Chondrocyte (in vitro differentiated cells): ENCODE data around the gene NUPR1. TPM values are rescaled to one million over a fixed set of nuclear protein-coding genes. Genes with fewer than 3 reads are reported as not detected.
A peak's percentile ranks its signal among the peaks of the same experiment; 100 is the strongest.

ENCODE experiments used
- DNase-seq: peaks from one replicate; pipeline ENCODE4 v3.0.0; 2021; ENCODE audit warnings: mixed read lengths, low spot score
- H3K27ac Mint-ChIP-seq: one replicate; pipeline ENCODE4 v1.8.0; 2021; ENCODE audit warnings: mild to moderate bottlenecking, moderate library complexity, mixed read lengths; ENCODE audit not compliant: unreplicated experiment
- H3K27me3 Mint-ChIP-seq: 2 replicates; pipeline ENCODE4 v1.8.0; 2021; ENCODE audit warnings: low read depth, mixed read lengths
- H3K36me3 Mint-ChIP-seq: 2 replicates; pipeline ENCODE4 v1.8.0; 2021; ENCODE audit warnings: low read depth, mixed read lengths
- H3K4me1 Mint-ChIP-seq: 2 replicates; pipeline ENCODE4 v1.8.0; 2021; ENCODE audit warnings: low read depth, mild to moderate bottlenecking, mixed read lengths
- H3K4me3 Mint-ChIP-seq: one replicate; pipeline ENCODE4 v1.8.0; 2021; ENCODE audit warnings: mild to moderate bottlenecking, moderate library complexity, mixed read lengths; ENCODE audit not compliant: unreplicated experiment
- H3K9me3 Mint-ChIP-seq: 2 replicates; pipeline ENCODE4 v1.8.0; 2021; ENCODE audit warnings: low read depth, mixed read lengths
- CTCF ChIP-seq: fragments of 200-600 bp; sonication (generic); IDR thresholded peaks from 2 replicates; pipeline ENCODE4 v1.5.0; 2021; ENCODE audit warnings: antibody characterized with exemption, mild to moderate bottlenecking, moderate library complexity
- total RNA-seq: library from RNA; stranded (reverse); gene quantifications from 3 replicates; pipeline ENCODE4 v1.2.1, GENCODE V29; 2021

The NUPR1 gene
- total RNA-seq, 1 donor from 2014 or later, result 289 TPM

GRCh38 chr16:28522792-28523191, 16.0 kb downstream of the NUPR1 start:
- Mint-ChIP-seq H3K27ac (no peak overlapping the region), H3K27me3 (peaks cover 1% of the 10 kb centered on the region), H3K36me3 (no peaks in the 10 kb centered on the region), H3K4me1 (peaks cover 11% of the 10 kb centered on the region), H3K4me3 (no peak overlapping the region), H3K9me3 (no peaks in the 10 kb centered on the region)
- DNase-seq, result no peak
- TF ChIP-seq CTCF, result no peak

GRCh38 chr16:28521436-28521835, 17.3 kb downstream of the NUPR1 start:
- H3K9me3 Mint-ChIP-seq, result no peaks in the 10 kb centered on the region
- H3K27ac Mint-ChIP-seq, result no peak overlapping the region
- no peak overlapping the region for H3K4me3 Mint-ChIP-seq
- TF ChIP-seq CTCF, result no peak
- H3K4me1 Mint-ChIP-seq, result peaks cover 11% of the 10 kb centered on the region
- no peak for DNase-seq
- peaks cover 1% of the 10 kb centered on the region for H3K27me3 Mint-ChIP-seq
- no peaks in the 10 kb centered on the region for H3K36me3 Mint-ChIP-seq

- no peak for TF ChIP-seq CTCF
- H3K27me3 Mint-ChIP-seq, result peaks cover 1% of the 10 kb centered on the region
- no peak overlapping the region for H3K27ac Mint-ChIP-seq
- DNase-seq, result no peak
- no peaks in the 10 kb centered on the region for H3K36me3 Mint-ChIP-seq
- H3K4me1 Mint-ChIP-seq, result peaks cover 11% of the 10 kb centered on the region
- H3K4me3 Mint-ChIP-seq, result no peak overlapping the region
- H3K9me3 Mint-ChIP-seq, result no peaks in the 10 kb centered on the region
Measured at GRCh38 chr16:28520672-28521071, 18.1 kb downstream of the NUPR1 start.

- peaks cover 7% of the 10 kb centered on the region for H3K4me1 Mint-ChIP-seq
- no peak for TF ChIP-seq CTCF
- DNase-seq, result no peak
- H3K27ac Mint-ChIP-seq, result peak overlapping the region; percentile 78
- no peak overlapping the region for H3K4me3 Mint-ChIP-seq
- no peaks in the 10 kb centered on the region for H3K36me3 Mint-ChIP-seq
- H3K9me3 Mint-ChIP-seq, result no peaks in the 10 kb centered on the region
- H3K27me3 Mint-ChIP-seq, result no peaks in the 10 kb centered on the region
Measured at GRCh38 chr16:28514246-28514645, 24.5 kb downstream of the NUPR1 start.

GRCh38 chr16:28513484-28514181, 25.1 kb downstream of the NUPR1 start:
- Mint-ChIP-seq H3K36me3 (no peaks in the 10 kb centered on the region), H3K4me1 (peaks cover 7% of the 10 kb centered on the region), H3K4me3 (no peak overlapping the region), H3K9me3 (no peaks in the 10 kb centered on the region), H3K27me3 (no peaks in the 10 kb centered on the region), H3K27ac (peak overlapping the region; percentile 78)
- TF ChIP-seq CTCF, result no peak
- no peak for DNase-seq
